Erythroblast (primary cell): Measurements from ENCODE around the gene SCT.

Source experiments
- GATA1 ChIP-seq: IDR thresholded peaks from 2 replicates; pipeline ENCODE4 v1.6.1; 2011; ENCODE audit warnings: low read depth, mild to moderate bottlenecking, control low read depth, low read length, moderate library complexity
- POLR2A ChIP-seq: IDR thresholded peaks from 2 replicates; pipeline ENCODE4 v1.6.1; 2011; ENCODE audit warnings: mild to moderate bottlenecking, low read length

GRCh38 chr11:617912-618682, 8.9 kb downstream of the SCT start:
- TF ChIP-seq POLR2A (no peak), GATA1 (no peak)
